A549 (cell line): ENCODE results near the gene OR4D10.

Source experiments
- BHLHE40 ChIP-seq: IDR thresholded peaks from 2 replicates; pipeline ENCODE4 v1.6.1; 2012; ENCODE audit warnings: low read depth, low read length, inconsistent platforms
- CTCF ChIP-seq: fragments of >200 bp; sonication (Bioruptor Twin); formaldehyde crosslinking; IDR thresholded peaks from 3 replicates; pipeline ENCODE4 v1.5.1; 2016
- NPAS2 ChIP-seq: fragments of 250-450 bp; sonication (Bioruptor Pico); IDR thresholded peaks from 2 replicates; pipeline ENCODE4 v1.8.0; 2022; ENCODE audit warnings: mild to moderate bottlenecking, moderate library complexity, borderline replicate concordance
- POLR2A ChIP-seq: IDR thresholded peaks from 2 replicates; pipeline ENCODE4 v1.6.1; 2012; ENCODE audit warnings: mild to moderate bottlenecking, low read length
- REST ChIP-seq: fragments of 200-600 bp; sonication (generic); IDR thresholded peaks from 2 replicates; pipeline ENCODE4 v1.6.1; 2016; ENCODE audit warnings: antibody characterized with exemption, mild to moderate bottlenecking, moderate library complexity

GRCh38 chr11:59463190-59463641 is 9.9 kb upstream of the OR4D10 start:
- TF ChIP-seq CTCF (no peak), REST (no peak), NPAS2 (CRISPR knock-in tag) (no peak), BHLHE40 (no peak), POLR2A (no peak)
